Urothelium cell line (cell line): ENCODE results near the gene IRF3.
"Not testable (repeated sequence)": the region's sequence is repeated elsewhere in the genome, so short reads cannot be mapped to it uniquely, and the experiment has no call there.

Experiments used
- DNase-seq: peaks from one replicate; pipeline ENCODE4 v3.0.0; 2011; ENCODE audit warnings: low spot score, mixed read lengths
- FAIRE-seq: peaks from 2 replicates; lab custom pipeline; 2011; peaks lifted over from hg19 to GRCh38; lab: Jason Lieb, UNC

IRF3 gene

DNA sequence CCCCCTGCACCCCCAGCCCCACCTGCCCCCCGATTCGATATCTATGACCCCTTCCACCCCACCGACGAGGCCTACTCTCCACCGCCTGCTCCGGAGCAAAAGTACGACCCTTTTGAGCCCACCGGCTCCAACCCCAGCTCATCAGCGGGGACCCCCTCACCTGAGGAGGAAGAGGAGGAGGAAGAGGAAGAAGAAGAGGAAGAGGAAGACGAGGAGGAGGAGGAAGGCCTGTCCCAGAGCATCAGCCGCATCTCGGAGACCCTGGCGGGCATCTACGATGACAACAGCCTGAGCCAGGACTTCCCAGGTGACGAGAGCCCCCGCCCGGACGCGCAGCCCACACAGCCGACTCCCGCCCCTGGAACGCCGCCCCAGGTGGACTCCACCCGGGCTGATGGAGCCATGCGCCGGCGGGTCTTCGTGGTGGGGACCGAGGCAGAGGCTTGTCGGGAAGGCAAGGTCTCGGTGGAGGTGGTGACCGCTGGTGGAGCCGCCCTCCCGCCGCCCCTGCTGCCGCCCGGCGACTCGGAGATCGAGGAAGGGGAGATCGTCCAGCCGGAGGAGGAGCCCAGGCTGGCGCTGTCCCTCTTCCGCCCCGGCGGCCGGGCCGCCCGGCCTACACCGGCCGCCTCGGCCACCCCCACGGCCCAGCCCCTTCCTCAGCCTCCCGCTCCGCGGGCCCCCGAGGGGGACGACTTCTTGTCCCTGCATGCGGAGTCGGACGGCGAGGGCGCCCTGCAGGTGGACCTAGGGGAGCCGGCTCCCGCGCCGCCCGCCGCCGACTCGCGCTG, 14.4 kb downstream of the IRF3 start:
- FAIRE-seq: no peak

GRCh38 chr19:49646586-49646985, 19.1 kb downstream of the IRF3 start:
- DNase-seq: no peak
- no peak for FAIRE-seq

More for the DNA sequence above, 14.4 kb downstream of the IRF3 start:
- DNase-seq: no peak

DNA sequence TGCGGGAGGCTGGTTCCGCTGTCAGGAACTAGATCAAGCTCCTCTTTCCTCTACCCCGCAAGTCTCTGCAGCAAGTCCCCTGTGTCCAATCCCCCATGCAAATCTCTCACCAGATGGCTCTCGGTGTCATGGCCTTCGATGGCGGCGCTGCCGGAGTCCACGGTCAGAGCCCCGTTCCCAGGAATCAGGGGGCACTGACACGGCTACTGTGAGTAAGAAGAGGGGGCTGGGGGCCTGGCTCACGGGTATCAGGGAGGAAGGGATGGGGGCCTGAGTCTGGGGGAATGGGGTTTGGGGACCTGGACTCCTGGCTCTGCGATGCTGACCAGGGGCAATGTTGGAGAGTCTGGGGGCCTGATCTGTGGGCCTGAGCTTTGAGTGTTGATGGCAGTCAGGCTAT, 19.7 kb downstream of the IRF3 start:
- no peak for DNase-seq

GRCh38 chr19:49645592-49645991, 20.1 kb downstream of the IRF3 start:
- DNase-seq: no peak
- FAIRE-seq: no peak

More for the DNA sequence above, 19.7 kb downstream of the IRF3 start:
- no peak for FAIRE-seq

DNA sequence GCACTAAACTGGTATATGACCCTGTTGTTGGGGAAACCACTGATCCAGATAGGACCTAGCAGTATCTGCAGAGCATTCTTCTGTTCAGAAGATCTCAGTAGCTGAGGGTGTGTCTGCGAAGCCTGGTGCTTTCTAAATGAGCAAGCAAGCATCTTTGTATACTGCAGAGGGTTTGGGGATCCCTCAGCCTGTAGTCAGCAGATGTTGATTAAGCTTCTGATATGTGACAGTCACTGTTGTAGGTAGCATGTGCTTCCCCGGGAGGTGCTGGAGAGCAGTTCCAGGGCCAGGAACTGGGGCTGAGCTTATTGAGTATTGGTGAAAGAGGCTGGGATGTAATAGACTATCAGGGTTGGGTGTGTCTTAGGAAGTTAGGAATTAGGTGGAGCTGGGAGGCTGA, 22.2 kb downstream of the IRF3 start:
- DNase-seq: no peak
- no peak for FAIRE-seq

DNA sequence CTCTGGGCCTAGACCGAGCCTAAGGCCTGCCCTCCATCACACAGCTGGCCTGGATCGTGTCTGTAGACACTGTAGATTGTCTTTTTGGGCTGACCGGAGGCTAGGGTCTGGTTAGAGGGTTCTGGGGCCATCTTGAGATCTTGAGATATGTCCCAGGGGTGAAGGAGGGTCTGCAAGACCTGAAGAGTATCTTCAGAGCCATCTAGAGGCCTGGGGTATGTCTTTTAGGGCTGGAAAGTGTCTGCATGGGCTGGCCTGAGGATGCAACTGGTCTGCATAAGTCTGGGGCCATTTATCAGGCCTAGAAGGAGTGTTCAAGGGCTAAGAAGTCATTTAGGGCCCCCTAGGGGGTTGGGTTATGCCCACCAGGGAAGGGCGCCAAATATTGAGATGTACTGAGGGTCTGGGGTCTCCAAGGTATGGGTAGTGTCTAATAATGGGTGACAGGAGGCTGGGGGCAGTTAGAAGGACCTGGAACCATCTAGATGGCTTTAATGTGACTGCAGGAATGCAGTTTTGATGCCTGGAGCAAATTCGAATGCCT, 23.1 kb downstream of the IRF3 start:
- DNase-seq (no peak), FAIRE-seq (no peak)

DNA sequence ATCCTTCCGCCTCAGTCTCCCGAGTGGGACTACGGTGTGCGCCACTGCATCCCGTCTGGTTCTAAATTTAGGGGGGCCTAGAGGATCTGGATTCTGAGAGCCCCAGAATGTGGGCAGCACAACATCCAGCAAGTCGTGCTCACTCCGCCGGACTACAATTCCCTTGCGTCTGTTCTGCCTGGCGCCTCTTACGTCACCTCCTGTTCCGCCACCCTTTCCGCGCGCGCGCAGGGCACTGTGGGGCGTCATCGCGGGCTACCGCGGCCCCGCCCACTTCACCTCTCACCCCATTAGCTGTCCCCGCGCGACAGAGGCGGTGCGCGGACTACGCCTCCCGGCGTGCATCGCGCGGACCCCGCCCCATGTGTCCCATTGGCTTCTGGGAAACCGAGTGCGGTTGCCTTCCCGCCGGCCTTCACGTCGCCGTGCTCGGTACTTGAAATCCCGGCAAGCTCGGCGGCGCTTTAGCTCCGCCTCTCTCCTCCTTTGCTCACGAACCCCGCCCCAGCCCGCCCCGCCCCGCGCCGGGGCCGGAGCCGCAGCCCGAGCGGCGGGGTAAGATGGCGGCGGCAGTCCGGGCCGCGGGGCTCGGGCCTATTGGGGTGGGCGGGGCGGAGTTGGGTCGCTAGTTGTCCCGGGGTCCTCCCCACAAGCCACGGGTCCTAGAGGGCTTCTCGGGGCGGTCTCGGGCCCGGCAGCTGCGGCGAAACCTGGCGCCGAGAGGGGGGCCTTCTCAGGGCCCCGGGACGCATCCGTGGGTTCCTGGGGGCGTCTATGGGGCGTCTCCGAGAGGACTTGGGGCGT, 23.8 kb downstream of the IRF3 start, which contains the start of gene SCAF1:
SCAF1 (plus strand) TSS at position 522 of the 804 bp plus-strand sequence. CDS start 2,818 bp downstream, outside the sequence.
- peak; percentile 97 for FAIRE-seq
- DNase-seq: peak; percentile 95

GRCh38 chr19:49640113-49640898, 25.4 kb downstream of the IRF3 start, which contains the start of gene RRAS:
Gene RRAS (minus strand): TSS chr19:49640143. CDS start chr19:49640098, 45 bp downstream.
- peak; percentile 84 for FAIRE-seq
- peak; percentile 97 for DNase-seq

DNA sequence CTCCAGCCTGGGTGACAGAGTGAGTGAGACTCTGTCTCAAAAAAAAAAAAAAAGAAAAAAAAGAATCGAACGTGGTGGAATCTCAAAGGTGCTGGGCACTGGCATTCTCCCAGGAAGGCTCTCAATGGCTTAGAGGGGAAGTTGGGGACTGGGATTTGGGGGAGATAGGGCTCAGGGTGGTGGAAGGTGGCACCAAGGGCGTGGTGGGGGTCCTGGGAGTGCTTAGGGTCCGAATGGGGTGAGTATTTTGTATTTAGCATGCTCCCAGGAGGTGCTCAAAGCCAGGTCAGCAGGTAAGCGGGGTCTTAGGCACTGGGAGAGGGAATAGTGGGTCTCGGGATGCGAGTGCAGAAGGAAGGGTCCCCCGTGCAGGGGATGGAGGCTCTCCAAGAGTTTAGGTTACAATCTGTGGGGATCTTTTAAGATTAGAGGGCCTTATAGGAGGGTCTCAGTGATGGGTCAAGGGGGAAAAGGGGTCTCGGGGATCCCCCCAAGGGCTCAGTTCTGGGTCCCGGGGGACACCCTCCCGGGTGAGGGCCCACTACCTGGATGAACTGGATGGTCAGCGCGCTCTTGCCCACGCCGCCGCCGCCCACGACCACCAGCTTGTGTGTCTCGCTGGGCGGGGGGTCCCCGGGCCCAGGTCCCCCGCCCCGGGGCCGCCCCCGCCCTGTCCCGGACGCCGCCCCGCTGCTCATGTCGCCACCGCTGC, 26.1 kb downstream of the IRF3 start:
- no peak for FAIRE-seq
- peak; percentile 21 for DNase-seq

DNA sequence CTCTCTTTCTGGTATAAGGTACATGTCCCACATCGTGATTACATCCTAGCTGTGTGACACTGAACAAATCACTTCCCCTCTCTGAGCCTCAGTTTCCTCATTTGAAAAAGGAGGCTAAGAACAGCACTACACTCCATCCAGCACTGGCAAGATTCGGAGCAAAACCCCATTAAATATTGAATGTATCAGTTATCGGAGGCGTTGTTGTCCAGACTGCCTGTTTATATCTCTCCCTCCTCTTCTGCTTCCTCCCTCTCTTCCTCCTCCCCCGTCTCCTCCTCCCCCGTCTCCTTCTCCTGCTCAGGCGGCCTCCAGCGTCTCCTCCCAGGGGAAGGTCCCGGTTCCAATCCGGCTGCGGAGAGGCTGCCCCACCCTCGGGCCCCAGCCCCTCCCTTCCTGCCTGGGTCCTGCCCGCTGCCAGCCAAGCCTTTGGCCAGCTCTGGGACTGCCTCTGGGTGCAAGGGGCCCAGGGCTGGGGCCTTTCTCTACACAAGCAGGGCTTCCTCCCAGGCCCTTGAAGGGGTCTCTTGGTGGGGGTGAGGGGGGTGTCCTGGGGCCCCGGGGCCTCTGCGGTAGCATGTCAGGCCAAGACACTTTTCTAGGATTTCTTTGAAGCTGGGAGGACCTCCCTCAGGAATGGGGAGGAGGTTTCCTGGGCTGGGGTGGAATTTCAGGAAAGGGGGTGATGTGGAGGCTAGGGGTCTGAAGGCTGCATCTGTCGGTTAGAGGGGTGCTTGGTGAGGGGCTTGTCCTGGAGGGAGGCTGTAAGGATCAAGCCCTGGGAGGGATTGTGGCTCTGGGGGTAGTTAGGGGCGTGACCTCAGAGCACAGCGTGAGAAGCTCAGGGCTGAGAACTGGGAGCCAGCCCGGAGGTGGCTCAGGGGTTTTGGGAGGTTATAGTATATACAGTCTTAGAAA, 27.6 kb downstream of the IRF3 start:
- peak; percentile 89 for DNase-seq
- peak; percentile 58 for FAIRE-seq

- no peak for FAIRE-seq
- no peak for DNase-seq
Measured at GRCh38 chr19:49636233-49636932, 29.3 kb downstream of the IRF3 start.

- DNase-seq (no peak), FAIRE-seq (no peak)
Measured at GRCh38 chr19:49635530-49636232, 30.0 kb downstream of the IRF3 start.

DNA sequence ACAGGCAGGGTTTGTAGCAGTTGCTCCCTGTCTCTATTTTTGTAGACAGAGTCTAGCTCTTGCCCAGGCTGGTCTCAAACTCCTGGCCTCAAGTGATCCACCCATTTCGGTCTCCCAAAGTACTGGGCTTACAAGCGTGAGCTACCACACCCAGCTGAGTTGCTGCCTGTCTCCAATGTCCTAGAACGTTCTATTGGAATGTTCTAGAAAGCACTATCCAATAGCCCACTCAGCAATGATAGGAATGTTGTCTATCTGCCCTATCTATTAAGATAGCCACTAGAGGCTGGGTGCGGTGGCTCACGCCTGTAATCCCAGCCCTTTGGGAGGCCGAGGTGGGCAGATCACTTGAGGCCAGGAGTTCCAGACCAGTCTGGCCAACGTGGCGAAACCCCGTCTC, 32.4 kb downstream of the IRF3 start:
- not testable (repeated sequence) for DNase-seq, FAIRE-seq

DNA sequence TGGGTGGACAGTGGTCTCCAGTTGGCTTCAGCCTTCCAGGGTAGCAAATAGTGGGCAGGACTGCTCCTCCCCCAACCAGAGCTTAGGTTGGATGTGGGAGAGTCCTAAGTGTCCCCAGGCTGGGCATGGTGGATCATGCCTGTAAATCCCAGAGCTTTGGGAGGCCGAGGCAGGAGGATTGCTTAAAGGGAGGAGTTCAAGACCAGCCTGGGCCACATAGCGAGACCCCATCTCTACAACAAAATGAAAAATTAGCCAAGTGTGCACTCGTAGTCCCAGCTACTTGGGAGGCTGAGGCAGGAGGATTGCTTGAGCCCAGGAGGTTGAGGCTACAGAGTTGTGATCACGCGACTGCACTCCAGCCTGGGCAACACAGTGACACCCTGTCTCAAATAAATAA, 33.1 kb downstream of the IRF3 start:
- DNase-seq (no peak), FAIRE-seq (no peak)

DNA sequence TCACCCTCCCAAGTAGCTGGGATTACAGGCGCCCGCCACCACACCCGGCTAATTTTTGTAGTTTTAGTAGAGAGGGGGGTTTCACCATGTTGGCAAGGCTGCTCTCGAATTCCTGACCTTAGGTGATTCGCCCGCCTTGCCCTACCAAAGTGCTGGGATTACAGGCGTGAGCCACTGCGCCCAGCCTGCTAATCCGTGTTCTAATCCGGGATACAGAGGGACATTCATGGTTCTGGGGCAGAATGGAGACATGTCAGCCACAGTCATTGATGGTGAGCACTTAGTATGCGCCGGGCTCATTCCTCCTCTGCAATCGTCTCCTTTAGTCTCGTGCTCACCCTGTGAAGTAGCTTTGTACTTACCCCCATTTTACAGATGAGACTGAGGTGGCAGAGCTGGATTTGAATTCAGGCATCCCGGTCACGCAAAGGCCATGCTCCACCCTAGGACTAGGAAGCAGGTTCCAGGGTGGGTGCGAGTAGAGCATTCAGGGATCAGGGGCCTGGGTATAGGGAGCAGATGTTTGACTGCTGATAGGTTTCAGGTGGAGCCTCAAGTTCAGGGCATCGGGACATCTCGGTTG, 34.0 kb downstream of the IRF3 start:
- DNase-seq: no peak
- FAIRE-seq: no peak

GRCh38 chr19:49631014-49631588, 34.6 kb downstream of the IRF3 start:
- FAIRE-seq (no peak), DNase-seq (no peak)

DNA sequence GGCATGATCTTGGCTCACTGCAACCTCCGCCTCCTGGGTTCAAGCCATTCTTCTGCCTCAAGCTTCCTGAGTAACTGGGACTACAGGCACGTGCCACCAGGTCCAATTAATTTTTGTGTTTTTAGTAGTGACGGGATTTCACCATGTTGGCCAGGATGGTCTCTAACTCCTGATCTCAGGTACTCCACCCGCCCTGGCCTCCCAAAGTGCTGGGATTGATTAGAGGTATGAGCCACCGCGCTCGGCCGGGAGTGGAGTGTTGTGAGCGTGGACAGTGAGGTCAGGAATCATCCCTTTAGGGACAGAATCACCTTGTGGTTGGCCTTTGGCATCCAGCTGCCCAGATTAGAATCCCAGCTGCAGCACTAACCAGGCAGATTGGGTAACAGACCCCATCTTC, 36.0 kb downstream of the IRF3 start:
- DNase-seq (no peak), FAIRE-seq (no peak)
